Spleen (tissue), 11 donors: Measurements from ENCODE around the gene KRTAP6-2. TPM values are rescaled to one million over a fixed set of nuclear protein-coding genes. Genes with fewer than 3 reads are reported as not detected.

Experiments used
- DNase-seq: peaks from one replicate; pipeline ENCODE4 v3.0.0-alpha.2; 2020
- H3K27ac ChIP-seq, 8 donors: fragments of 200-600 bp; sonication (generic) in 7 of 8; 1 replicate in 4 of 8; 2 replicates in 4 of 8; pipeline versions ENCODE4 v1.5.0 to v1.8.0; 2016 to 2021; ENCODE audit warnings: inconsistent platforms in 4 of 8, mild to moderate bottlenecking in 4 of 8, moderate library complexity in 1 of 8
- H3K27me3 ChIP-seq, 7 donors: fragments of 200-600 bp; sonication (generic) in 6 of 7; replicated peaks in 1 of 7; 1 replicate in 4 of 7; 2 replicates in 3 of 7; pipeline versions ENCODE4 v1.5.0 to v1.8.0; 2016 to 2021; ENCODE audit warnings: inconsistent platforms in 3 of 7, mild to moderate bottlenecking in 1 of 7
- H3K36me3 ChIP-seq, 6 donors: fragments of 200-600 bp; sonication (generic) in 5 of 6; 1 replicate in 4 of 6; 2 replicates in 2 of 6; pipeline versions ENCODE4 v1.5.0 to v1.8.0; 2016 to 2021; ENCODE audit warnings: inconsistent platforms in 2 of 6
- H3K4me1 ChIP-seq, 6 donors: fragments of 200-600 bp; sonication (generic) in 5 of 6; 1 replicate in 3 of 6; 2 replicates in 3 of 6; pipeline versions ENCODE4 v1.5.0 to v1.8.0; 2016 to 2021; ENCODE audit warnings: inconsistent platforms in 3 of 6
- H3K4me3 ChIP-seq, 8 donors: fragments of 200-600 bp; sonication (generic) in 7 of 8; 1 replicate in 4 of 8; 2 replicates in 4 of 8; pipeline versions ENCODE4 v1.5.0 to v1.8.0; 2016 to 2021; ENCODE audit warnings: inconsistent platforms in 4 of 8, mild to moderate bottlenecking in 4 of 8, moderate library complexity in 2 of 8
- H3K9me3 ChIP-seq, 8 donors: fragments of 200-600 bp; sonication (generic) in 7 of 8; 1 replicate in 4 of 8; 2 replicates in 4 of 8; pipeline versions ENCODE4 v1.5.0 to v1.8.0; 2016 to 2021; ENCODE audit warnings: inconsistent platforms in 4 of 8
- POLR2A ChIP-seq, 3 donors: fragments of 450-650 bp; IDR thresholded peaks; one replicate each; pipeline ENCODE4 v1.5.1; 2017; ENCODE audit warnings: antibody characterized with exemption in 3 of 3, mild to moderate bottlenecking in 1 of 3
- POLR2AphosphoS5 ChIP-seq, 3 donors: sonication (generic); formaldehyde crosslinking; IDR thresholded peaks; one replicate each; pipeline ENCODE4 v1.5.1; 2017; ENCODE audit warnings: antibody characterized with exemption in 3 of 3
- WGBS, 5 donors: extraction: QIAGEN DNeasy Blood & Tissue Kit in 3 of 5; methylation state at CpG; one replicate each; pipeline versions ENCODE4 v1.1.5 to v1.1.7; 2013 to 2018; 5-methylcytosine and 5-hydroxymethylcytosine counted together
- intact Hi-C: fragments of 100-400 bp; cut with DNase I; formaldehyde crosslinking; loops from one replicate; pipeline ENCODE4 v1.15.0; 2023; ENCODE audit warnings: low total_unique reads
- polyA plus RNA-seq, 3 donors: library from polyadenylated mRNA; stranded (reverse); fragments of 200-250 nt; gene quantifications; one replicate each; pipeline ENCODE4 v1.2.1, GENCODE V29; 2013
- total RNA-seq, 7 donors: library from RNA; depleted of rRNA in 3 of 7; stranded (reverse); fragments of >200 nt in 3 of 7; fragmentation: NEBNext Ultra II Directional in 4 of 7; extraction: Animal tissue kit (Norgen Biotek cat#: 25700) in 4 of 7; gene quantifications; one replicate each; pipeline versions ENCODE4 v1.1.0 to v1.2.1, GENCODE V29; 2016 to 2021
- TF ChIP-seq, protein P1 (sequence below), 11 experiments: fragments of 200-600 bp in 7 of 11; fragments of 450-650 bp in 4 of 11; sonication (generic) in 4 of 11; IDR thresholded peaks in 8 of 11; conservative IDR thresholded peaks in 3 of 11; 1 replicate in 7 of 11; 2 replicates in 4 of 11; pipeline versions ENCODE4 v1.4.0 to v1.8.0; 2016 to 2021; ENCODE audit warnings: antibody characterized with exemption in 11 of 11, inconsistent platforms in 4 of 11, mild to moderate bottlenecking in 1 of 11
- donor health status: healthy with polysubstance abuse.
- donor health status: DM: no; HTN: no; CAD: no; lungs with moderate emphysema.
- donor health status: DM: no; HTN: no; CAD: no.
- donor health status: Bipolar disorder and iron deficiency.
- donor health status: healthy.
- donor health status: DM: no; HTN: no; CAD: no.
- donor health status: DM: yes; HTN: yes; CAD: no.

Gene KRTAP6-2
- total and polyA plus RNA-seq, 10 donors: not detected

- no peak for DNase-seq
- Histone ChIP-seq H3K4me1 (no peaks in the 10 kb centered on the region), H3K4me3 (no peak within 1 kb of the TSS), H3K27me3 (no peaks in the 10 kb centered on the region), H3K27ac (no peak within 1 kb of the TSS), H3K9me3 (peaks cover 0 to 18% (median under 1%) of the 10 kb centered on the region in 8 donors), H3K36me3 (no peaks in the 10 kb centered on the region)
- WGBS, 5 donors: 0 to 94% (median 53%) methylated on average over 1 of the region's 1 CpG
- intact Hi-C loops: no loop called here
- no peak for TF ChIP-seq POLR2A (IDR thresholded peaks at IDR 0.05)
- TF ChIP-seq POLR2AphosphoS5 (IDR thresholded peaks at IDR 0.05): no peak
- TF ChIP-seq, protein P1, sequence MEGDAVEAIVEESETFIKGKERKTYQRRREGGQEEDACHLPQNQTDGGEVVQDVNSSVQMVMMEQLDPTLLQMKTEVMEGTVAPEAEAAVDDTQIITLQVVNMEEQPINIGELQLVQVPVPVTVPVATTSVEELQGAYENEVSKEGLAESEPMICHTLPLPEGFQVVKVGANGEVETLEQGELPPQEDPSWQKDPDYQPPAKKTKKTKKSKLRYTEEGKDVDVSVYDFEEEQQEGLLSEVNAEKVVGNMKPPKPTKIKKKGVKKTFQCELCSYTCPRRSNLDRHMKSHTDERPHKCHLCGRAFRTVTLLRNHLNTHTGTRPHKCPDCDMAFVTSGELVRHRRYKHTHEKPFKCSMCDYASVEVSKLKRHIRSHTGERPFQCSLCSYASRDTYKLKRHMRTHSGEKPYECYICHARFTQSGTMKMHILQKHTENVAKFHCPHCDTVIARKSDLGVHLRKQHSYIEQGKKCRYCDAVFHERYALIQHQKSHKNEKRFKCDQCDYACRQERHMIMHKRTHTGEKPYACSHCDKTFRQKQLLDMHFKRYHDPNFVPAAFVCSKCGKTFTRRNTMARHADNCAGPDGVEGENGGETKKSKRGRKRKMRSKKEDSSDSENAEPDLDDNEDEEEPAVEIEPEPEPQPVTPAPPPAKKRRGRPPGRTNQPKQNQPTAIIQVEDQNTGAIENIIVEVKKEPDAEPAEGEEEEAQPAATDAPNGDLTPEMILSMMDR (IDR thresholded peaks at IDR 0.05 in 8 of 11, conservative IDR thresholded peaks at IDR 0.05 in 3 of 11): no peak
Measured at GRCh38 chr21:30600787-30601186, 2.1 kb upstream of the KRTAP6-2 start, which contains the start of gene KRTAP22-1. Gene KRTAP22-1, plus strand, starts transcription at chr21:30601087.

GRCh38 chr21:30592140-30592539, 6.6 kb downstream of the KRTAP6-2 start, which contains the start of gene KRTAP6-3:
Gene KRTAP6-3, plus strand, starts transcription at chr21:30592440. Its CDS starts 6 bp downstream, at chr21:30592446.
- 80 to 95% (median 89%) methylated on average over 4 of the region's 4 CpGs for WGBS, 5 donors
- intact Hi-C loops: no loop called here
- TF ChIP-seq POLR2AphosphoS5 (IDR thresholded peaks at IDR 0.05) (no peak), POLR2A (IDR thresholded peaks at IDR 0.05) (no peak)
- TF ChIP-seq, protein P1 (IDR thresholded peaks at IDR 0.05 in 8 of 11, conservative IDR thresholded peaks at IDR 0.05 in 3 of 11): no peak

GRCh38 chr21:30590297-30590696, 8.4 kb downstream of the KRTAP6-2 start, which contains the start of gene KRTAP22-2:
Gene KRTAP22-2, minus strand, starts transcription at chr21:30590397.
- no peak for DNase-seq
- H3K9me3 ChIP-seq: peaks cover 0 to 8% (median 0%) of the 10 kb centered on the region in 8 donors
- H3K4me3 ChIP-seq: no peak within 1 kb of the TSS
- H3K4me1 ChIP-seq: no peaks in the 10 kb centered on the region
- H3K27me3 ChIP-seq: no peaks in the 10 kb centered on the region
- TF ChIP-seq, protein P1 (IDR thresholded peaks at IDR 0.05 in 8 of 11, conservative IDR thresholded peaks at IDR 0.05 in 3 of 11): no peak
- TF ChIP-seq POLR2AphosphoS5 (IDR thresholded peaks at IDR 0.05): no peak
- TF ChIP-seq POLR2A (IDR thresholded peaks at IDR 0.05): no peak
- H3K36me3 ChIP-seq: no peaks in the 10 kb centered on the region
- H3K27ac ChIP-seq: no peak within 1 kb of the TSS
- intact Hi-C loops: no loop called here

More at GRCh38 chr21:30592140-30592539, 6.6 kb downstream of the KRTAP6-2 start, which contains the start of gene KRTAP6-3:
- no peak for DNase-seq
- Histone ChIP-seq H3K9me3 (peaks cover 0 to 8% (median 0%) of the 10 kb centered on the region in 8 donors), H3K4me3 (no peak within 1 kb of the TSS), H3K36me3 (no peaks in the 10 kb centered on the region), H3K27me3 (no peaks in the 10 kb centered on the region), H3K4me1 (no peaks in the 10 kb centered on the region), H3K27ac (no peak within 1 kb of the TSS)

DNA sequence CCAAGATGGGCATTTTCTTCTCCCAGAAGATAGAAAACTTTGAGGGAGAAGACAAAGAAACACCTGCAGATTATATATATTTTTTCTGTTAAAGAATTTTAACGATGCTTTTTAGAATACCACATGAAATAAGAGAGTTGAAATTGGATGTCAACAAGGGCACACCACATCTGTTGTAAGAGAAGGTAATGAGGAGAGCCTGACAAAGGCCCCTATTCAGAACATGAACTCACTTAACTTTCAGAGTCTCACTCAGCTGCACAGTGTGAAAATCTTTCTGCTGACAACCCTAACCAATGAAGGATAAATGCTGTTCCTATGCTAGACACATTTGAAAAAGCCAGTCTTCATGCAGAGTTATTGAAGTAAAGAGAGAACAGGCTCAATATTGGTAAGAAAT, 15.8 kb downstream of the KRTAP6-2 start:
- 78 to 81% (median 78%) methylated on average over 1 of the region's 1 CpG for WGBS, 5 donors
- H3K27me3 ChIP-seq: no peaks in the 10 kb centered on the region
- H3K9me3 ChIP-seq: no peaks in the 10 kb centered on the region
- no peak overlapping the region for H3K4me3 ChIP-seq
- no peak for TF ChIP-seq POLR2AphosphoS5 (IDR thresholded peaks at IDR 0.05)
- TF ChIP-seq, protein P1 (IDR thresholded peaks at IDR 0.05 in 8 of 11, conservative IDR thresholded peaks at IDR 0.05 in 3 of 11): no peak
- no peak for TF ChIP-seq POLR2A (IDR thresholded peaks at IDR 0.05)
- no peaks in the 10 kb centered on the region for H3K36me3 ChIP-seq
- no peaks in the 10 kb centered on the region for H3K4me1 ChIP-seq
- no peak for DNase-seq
- intact Hi-C loops: no loop called here
- no peak overlapping the region for H3K27ac ChIP-seq
